NCI-H146 treated with DMSO at 0.1 percent for 48 hours (cell line): ENCODE results near the gene CDC42BPA.

Source experiments
- DNase-seq: peaks from one replicate; lab custom pipeline; 2025; ENCODE audit not compliant: unreplicated experiment; lab: John Stamatoyannopoulos, UW

The CDC42BPA gene

DNA sequence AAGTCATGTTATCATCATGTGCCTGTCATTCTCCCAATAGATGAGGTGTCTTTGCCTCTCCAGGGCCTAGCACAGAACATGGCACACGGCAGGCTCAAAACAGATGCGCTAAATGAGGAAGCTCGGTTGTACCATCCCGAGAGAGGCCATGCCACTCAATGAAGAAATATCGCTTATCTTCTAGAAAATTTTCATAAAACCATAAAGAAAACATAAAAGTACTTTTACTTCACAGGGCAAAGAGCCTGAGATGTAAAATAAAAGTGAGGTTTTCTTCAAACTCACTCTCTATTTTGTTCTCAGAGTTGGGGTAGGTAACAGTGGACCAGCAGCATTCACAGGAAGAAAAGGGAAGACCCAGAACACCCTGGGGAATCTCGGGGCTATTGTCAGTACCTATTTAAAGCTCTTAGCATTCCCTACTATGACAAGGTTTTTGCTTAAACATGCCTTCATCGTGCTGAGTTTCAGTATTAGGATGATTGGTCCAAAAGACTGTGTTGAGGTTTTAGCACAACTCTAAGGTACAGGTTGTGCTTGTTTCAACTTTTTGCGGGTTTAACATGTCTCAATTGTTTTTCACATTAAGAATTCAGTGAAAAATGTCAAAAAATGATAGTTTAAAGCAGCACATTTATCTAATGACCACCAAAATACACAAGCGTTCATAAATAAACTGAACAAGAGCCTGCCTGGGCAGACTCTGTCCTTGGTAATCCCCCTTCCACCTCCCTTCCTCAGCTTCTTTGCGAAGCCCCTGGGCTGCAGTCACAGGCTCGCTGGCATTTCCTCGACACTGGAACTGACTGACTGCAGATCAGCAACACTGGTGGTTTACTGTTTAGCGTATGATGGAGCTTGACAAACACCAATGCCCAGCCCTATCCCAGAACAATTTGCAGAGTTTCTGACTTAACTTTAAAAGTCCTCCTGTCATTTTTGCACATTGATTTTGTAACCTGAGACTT, 322.6 kb downstream of the CDC42BPA start:
- no peak for DNase-seq

DNA sequence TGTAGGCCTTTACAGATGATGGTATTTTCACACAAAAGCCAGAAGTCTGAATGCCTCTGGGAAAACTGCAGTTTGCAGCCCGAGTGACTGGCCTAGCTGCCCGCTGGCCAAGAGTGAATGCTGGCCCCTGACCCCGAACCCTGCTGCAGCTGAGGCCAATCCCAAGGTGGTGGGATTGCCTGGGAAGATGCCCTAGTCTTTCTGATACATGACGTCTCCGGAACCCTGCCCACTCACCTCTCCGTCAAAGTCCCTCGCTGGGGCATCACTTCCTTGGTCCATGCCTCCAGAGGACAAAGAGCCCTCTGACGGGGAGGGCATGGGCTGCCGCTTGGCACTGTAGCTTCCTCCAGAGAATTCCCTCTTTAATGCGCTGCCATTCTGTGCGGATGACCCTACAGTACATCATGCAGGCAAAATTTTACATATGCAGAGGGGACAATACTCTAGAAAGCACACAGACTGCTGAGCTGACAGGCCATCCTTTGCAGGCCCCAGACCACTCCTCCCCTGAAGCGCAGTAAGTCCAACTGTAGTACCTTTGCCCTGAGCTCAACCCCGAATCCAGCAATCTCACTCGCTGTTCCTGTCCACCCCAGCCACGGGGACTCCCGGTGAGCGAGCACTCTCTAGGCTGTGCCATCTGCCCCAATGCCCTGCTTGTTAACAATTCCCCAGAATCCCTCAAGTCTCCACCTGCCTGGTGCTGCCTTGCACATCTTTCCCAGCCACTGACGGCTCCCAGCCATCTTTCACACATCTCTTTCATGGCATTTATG, 323.5 kb downstream of the CDC42BPA start:
- DNase-seq, result no peak

DNA sequence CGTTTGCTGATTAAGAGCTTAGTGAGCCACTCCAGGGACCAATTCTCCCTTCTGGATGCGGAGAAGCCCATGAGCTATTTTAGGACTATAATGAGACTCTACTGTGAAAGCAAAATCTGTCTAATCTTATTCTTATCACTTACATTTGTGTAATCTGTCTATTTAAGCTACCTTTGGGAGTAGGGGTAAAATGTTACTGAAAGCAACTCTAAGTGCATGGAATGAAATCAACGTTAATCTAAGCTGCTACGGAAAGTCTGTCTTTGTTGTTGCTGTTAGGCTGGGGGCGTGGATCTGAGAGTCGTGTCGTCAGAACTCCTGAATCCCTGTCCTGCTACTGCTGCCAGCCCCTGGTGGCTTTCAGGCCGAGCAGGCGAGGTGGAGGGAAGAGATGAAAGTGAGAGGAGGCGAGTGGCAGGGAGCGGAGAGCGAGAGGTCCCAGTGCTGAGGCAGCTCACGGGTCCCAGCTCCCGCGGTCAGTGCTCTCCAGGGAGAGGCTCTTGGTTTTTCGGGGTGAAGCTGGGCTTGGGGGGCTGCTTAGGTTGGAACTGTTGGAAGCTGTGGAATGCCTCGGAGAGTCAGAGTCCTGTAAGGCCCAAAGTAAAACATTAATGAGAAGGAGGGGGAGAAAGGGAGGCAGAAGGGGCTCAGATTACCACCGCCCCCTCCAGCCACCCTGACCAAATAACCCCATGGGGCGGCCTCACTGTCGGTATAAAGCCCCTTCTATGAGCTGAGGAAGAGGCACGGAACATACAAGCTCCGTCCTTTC, 324.3 kb downstream of the CDC42BPA start:
- no peak for DNase-seq

DNA sequence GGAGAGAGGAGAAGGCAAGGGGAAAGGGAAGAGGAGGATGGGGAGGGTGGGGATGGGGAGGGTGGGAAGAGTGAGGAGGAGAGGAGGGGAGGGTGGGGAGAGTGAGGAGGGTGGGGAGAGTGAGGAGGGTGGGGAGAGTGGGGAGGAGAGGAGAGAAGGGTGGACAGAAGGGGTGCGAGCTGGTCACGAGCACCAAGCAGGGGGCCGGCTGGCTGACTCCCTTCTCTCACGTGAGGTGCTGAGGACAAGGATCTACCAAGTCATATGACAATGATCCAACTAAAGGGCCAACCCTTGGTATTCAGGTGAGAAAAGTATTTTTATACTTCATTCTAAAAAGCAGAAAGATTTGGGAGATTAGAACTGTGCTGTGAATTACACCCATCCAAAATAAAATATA, 326.4 kb downstream of the CDC42BPA start:
- no peak for DNase-seq

DNA sequence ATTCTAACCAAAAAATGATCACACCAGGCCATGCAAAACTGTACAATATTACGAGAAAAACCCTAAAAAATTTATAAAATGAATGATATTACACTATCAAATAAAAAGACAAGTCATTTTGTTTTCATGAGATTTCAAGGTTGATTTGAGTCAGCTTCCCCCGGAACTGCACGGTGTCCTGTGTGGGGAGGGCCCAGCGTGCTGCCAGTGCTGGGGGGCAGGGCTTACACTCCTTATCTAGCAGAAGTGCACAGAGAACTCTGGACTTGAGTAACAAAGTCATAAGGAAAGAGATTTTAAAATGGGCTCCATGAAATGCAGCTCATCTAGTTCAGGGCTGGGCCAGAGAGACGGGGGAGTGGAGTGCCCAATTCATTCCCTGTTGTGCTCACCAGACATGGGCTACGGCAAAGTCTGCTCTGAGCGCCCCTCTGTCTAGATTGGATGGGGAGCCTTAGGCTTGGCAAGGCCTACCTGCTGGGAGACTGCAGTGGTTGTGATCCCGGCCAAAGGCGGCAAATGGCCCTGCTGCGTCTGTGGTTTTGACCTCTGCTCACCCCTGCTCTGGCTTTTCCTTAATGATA, 328.1 kb downstream of the CDC42BPA start:
- no peak for DNase-seq

DNA sequence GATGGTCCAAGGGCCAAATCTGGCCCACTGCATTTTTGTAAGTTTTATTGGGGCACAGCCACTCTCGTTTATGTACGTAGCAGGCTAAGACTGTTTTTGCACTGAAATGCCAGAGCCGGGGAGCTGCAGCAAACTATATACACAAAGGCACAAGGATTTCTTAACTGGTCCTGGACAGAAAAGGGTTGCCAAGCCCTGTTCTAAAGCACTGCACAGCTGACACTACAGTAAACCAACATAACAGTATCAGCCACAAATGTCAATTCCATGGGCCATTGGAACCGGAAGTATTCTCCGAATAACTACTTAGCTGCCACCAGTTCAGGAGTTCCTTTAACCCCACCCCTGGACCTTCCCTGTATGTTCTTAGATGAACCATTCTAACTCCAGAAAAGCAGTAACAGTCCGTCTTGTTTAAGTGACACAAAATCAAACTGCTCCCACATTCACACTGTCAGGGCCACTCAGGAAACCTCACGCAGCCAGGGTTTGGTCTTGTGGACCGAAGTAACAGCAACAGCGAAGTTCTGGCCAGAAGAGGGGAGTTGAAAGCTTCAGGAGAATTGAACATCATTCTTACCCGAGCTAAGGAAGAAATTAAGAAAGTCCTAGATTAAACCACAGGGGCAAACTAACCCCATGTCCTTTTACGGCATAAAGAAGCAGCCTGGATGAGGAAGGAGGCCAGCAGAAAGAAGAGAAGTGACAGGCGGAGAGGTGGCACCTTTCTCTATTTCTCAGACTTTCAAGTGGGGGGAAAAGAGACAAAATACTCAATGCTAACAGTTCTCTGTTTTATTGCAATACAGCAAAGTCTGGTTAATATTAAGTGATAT, 329.0 kb downstream of the CDC42BPA start:
- DNase-seq, result no peak

DNA sequence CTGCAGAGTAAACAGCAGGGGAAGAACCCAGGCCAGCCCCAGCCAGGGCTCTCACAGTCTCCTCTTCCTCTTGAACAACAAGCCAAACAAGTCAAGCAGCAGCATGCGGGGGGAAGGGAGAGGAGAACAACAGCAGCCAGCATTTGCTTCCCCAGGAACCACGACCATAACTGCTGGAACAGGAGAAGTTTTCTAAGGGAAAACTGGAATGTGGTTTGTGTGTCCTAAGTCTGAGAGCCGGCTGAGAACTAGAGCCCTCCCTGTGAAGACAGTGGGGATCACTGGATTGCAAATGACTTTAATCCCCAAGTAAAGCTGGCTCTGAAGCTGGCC, 330.0 kb downstream of the CDC42BPA start:
- no peak for DNase-seq

DNA sequence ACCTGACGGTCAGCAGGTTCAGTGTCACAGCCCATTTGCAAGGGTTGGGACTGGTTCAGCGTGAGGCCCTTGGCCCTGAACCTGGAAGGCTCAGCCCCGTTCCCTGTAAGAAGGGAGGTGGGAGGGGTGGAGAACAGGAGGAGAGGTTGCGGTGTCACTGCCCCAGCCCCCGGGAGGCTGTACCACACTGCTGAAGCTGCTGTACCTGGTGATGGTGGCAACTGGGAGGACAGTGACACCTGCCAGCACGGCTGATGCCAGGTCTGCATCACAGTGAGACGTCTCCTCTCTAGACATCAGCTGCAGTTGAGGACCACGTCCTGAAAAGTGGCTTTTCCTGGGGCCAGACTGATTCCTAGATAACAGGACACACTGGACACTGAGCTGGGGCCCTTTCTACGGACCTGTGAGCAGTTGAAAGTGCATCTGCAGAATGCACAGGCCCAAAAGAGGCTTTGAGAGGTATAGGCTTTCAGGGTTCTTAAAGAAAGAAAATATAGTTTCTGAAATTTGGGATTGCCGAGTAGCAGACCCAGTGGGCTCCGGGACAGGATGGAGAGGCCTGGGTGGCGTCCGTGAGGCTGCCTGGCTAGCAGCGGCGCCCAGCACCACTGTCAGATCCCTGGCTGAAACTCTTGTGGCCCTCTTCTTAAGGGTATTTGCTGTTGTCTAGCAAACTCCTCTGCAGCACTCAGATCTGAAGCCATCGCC, 330.5 kb downstream of the CDC42BPA start:
- no peak for DNase-seq

DNA sequence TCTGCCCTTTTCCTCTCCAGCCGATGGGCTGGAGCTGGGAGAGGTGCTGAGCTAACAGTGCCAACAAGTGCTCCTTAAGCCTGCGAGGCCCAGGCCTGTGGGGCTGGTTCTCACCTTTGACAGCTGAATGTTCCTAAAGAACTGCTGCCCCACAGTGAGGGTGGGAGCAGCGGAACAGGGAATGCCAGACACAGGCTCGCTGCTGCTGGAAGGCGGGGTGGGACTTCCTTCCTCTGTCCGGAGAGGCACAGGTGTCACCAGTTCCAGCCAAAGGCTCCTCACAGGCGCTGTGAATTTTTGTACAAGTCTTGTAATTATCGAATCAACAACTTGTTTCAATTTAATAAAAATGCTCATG, 331.1 kb downstream of the CDC42BPA start:
- DNase-seq, result no peak

DNA sequence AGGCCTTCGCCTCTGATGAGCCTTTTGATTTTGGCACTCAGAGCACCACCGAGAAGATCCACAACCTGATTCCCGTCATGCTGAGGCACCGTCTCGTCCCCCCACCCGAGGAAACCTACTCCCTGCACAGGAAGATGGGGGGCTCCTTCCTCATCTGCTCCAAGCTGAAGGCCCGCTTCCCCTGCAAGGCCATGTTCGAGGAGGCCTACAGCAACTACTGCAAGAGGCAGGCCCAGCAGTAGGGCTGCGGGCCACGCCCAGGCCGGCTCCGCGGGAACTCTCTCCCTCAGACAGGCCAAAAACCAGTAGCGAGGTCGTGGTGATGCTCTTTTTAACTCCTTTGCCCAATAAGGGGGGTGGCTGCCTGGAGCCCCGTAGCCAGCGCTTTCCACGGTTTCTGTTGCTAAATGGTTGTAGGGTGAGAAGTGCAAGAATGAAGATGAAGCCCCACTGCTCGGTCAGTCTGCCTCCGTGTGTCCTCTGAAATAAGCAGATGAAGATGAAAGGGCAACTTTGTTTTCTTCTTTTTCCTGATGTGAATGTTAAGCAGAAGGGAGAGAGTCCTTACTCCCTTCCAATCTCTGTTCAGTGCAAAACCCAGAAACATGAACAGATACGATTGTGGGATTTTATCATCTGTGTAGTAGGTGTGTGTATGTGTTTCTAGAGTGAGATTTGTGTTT, 331.7 kb downstream of the CDC42BPA start:
- no peak for DNase-seq

DNA sequence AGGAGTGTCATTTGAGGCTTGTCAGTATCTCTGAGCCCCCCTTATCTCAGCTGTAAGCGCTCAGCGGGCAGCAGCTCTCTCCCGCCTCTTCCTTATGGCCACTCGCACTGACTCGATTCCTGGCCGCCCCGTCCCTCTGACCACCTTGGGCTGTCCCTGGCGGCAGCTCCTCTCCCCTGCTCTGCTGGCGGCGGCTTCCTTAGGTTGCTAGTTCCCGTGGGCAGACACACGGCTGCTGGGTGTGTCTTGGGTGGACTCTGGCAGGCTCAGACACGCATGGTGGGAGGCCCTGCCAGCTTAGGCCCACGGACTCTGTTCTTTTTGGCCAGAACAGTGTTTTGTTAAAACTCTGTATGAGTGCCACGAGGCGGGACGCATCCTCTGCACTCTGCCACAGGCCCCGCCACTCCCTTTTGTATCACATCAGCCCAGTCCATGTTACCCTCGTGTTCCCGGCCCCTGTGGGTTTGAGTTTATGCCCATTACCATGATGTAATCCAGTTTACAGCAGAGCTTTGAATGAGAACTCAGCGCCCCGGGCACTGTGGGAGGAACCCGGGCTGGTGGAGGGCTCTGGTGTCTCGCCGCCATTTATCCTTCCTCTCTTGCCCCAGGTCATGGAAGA, 332.3 kb downstream of the CDC42BPA start:
- DNase-seq, result no peak

DNA sequence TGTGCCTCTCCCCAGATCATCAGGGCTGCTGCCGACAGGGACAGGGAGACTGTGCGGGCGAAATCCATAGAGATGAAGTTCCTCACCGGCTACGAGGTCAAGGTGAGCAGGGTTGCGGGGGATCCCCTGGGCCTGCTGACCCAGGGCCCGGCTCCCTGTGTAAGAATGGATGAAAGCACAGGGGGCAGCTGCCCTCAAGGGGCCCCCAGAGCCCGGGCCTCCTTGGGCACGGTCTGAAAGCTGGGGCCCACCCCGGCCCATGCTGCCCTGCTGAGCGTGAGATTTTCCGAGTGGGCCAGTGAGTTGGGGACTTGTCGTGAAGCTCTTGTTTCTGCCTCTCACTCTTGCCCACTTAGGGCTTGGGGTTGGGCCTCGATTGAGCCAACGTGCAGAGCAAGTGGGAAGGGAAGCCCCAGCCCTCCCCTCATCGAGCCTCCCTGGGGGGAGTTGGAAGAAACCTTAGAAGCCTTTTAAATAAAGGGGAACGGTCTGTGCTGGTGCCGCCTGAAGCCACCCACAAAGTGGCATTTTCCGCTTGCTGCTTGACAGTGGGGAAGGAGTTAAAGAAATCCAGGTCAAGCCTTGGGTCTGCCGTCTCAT, 333.0 kb downstream of the CDC42BPA start:
- no peak for DNase-seq

DNA sequence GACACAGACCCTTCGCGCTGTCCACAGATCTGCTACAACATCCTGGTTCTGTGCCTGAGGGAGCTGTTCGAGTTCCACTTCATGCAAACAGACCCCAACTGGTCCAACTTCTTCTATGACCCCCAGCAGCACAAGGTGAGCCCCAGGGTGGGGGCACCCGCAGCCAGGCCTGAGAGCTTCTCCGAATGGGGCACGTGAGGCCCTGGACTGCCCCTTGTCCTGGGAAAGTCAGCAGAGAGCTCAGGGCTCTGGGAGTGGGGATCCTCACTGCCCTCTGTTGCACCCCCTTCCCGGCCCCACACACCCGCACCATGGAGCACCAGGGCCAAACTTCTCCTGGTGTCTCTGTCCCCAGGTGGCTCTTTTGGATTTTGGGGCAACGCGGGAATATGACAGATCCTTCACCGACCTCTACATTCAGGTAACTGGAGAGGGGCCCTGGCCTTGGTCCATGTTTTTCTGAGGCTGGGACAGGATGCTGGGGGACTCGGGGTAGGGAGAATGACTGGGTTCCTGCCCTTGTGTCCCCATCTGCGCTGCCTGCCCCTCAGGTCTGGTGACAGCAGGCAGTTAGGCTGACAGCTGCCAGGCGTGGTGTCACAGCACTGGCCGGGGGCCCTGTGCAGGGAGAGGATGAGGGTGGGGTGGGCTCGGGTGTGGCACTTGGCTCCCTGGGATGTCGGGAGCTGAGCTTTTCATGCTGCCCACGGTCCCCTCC, 333.6 kb downstream of the CDC42BPA start:
- no peak for DNase-seq

DNA sequence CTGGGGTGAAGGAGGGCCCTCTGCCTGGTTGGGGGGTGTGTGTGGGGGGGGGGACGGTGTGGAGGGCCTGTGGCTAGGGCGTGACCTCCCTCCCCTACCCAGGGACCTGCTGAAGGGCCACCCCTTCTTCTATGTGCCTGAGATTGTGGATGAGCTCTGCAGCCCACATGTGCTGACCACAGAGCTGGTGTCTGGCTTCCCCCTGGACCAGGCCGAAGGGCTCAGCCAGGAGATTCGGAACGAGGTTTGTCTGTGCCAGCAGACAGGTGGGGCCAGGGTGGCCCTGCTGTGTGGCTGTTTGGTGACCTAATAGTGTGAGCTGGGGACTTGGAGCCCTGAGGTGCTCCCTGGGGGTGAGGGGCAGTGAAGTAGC, 334.3 kb downstream of the CDC42BPA start:
- no peak for DNase-seq

DNA sequence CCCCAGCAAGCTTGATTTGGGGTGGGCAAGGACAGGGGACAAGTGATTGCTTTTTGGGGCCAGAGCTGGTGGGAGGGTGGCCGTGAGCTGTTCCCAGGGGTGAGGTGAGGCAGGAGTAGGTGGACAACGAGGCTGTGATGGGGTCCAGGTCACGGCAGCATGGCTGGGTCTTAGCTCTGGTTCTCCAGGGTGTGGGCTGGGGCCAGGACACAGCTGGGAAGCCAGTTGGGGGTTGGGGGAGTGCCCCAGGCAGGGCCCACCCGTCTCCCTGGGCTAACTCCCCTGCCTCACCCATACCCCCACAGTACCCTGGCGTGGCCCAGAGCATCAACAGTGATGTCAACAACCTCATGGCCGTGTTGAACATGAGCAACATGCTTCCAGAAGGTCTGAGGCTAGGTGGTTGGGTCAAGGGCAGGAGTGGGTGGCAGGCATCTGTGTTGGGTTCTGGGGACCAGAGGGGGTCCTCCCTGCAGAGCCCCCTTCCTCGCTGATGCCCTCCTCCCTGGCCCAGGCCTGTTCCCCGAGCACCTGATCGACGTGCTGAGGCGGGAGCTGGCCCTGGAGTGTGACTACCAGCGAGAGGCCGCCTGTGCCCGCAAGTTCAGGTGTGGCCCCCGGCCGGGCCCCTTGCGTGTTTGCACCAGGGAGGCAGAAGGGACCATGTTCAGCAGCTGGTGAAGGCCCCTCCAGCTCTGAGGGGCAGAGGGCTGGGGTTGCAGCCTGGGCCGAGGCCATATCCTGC, 334.9 kb downstream of the CDC42BPA start:
- DNase-seq, result no peak

DNA sequence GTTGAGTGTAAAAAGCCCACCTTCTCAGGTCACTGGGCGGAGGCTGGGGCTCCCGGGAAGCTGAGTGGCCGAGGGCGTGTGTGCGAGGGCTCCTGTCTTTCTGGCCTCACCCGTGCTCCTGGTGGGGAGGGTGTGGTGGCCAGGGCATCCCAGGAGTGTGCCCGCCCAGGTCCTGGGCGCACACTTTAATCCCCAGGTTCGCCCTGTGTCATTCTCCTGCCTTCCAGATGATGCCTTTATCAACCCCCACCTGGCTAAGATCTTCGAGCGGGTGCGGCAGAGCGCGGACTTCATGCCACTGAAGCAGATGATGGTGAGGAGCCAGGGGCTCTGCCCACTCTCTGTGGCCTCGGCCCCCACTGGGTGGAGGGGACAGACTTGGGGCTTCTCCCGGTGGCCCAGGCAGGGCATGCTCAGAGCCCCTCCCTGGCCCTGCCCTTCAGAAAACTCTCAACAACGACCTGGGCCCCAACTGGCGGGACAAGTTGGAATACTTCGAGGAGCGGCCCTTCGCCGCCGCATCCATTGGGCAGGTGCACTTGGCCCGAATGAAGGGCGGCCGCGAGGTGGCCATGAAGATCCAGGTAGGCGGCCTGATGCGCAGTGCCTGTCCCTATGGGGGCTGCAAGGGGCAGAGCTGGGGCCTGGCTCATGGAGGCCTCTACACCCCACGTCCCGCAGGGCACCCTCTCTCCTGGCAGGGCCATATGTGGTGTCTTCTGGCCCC, 335.7 kb downstream of the CDC42BPA start:
- no peak for DNase-seq
